Activated CD8-positive, alpha-beta T cell treated with anti-CD3 and anti-CD28 coated beads, Interleukin-2, amount 10 ng/mL, durations not matched to agents 7 days and 5 days (primary cell): ENCODE measurements around the gene ATP10A. TPM values are rescaled to one million over a fixed set of nuclear protein-coding genes. Genes with fewer than 3 reads are reported as not detected.

ENCODE experiments used
- ATAC-seq: fragments of 150-1000 bp; cut with Tn5 transposase; one replicate; pipeline ENCODE4 v1.10.0; 2021; ENCODE audit warnings: moderate library complexity
- CTCF ChIA-PET: fragments of 350-600 bp; sonication (Branson Sonifier 250); formaldehyde crosslinking; loops from one replicate; lab custom pipeline; 2021; ENCODE audit warnings: antibody characterized with exemption; lab: Charles Lee
- POLR2A ChIA-PET: fragments of 350-600 bp; sonication (Branson Sonifier 250); formaldehyde crosslinking; loops from one replicate; lab custom pipeline; 2021; ENCODE audit warnings: antibody characterized with exemption; lab: Charles Lee
- DNase-seq: peaks from one replicate; pipeline ENCODE4 v3.0.0-alpha.2; 2020
- H3K27ac Mint-ChIP-seq: one replicate; pipeline ENCODE4 v1.8.0; 2021; ENCODE audit warnings: mild to moderate bottlenecking, mixed read lengths
- H3K27me3 Mint-ChIP-seq: one replicate; pipeline ENCODE4 v1.8.0; 2021; ENCODE audit warnings: low read depth, mixed read lengths
- H3K36me3 Mint-ChIP-seq: one replicate; pipeline ENCODE4 v1.8.0; 2021; ENCODE audit warnings: low read depth, mixed read lengths
- H3K4me1 Mint-ChIP-seq: one replicate; pipeline ENCODE4 v1.8.0; 2021; ENCODE audit warnings: low read depth, mixed read lengths
- H3K4me3 Mint-ChIP-seq: one replicate; pipeline ENCODE4 v1.8.0; 2021; ENCODE audit warnings: mild to moderate bottlenecking, mixed read lengths
- H3K9me3 Mint-ChIP-seq: one replicate; pipeline ENCODE4 v1.8.0; 2022; ENCODE audit warnings: mixed read lengths; ENCODE audit not compliant: insufficient read depth
- total RNA-seq, 2 experiments: library from RNA; stranded (reverse); gene quantifications; one replicate each; pipeline ENCODE4 v1.2.3, GENCODE V29; 2021

Gene ATP10A
- total RNA-seq, 2 experiments from 2014 or later = 53.8 to 58.9 TPM

- ATAC-seq = no peak
- Mint-ChIP-seq H3K27ac (no peak overlapping the region), H3K27me3 (no peaks in the 10 kb centered on the region), H3K4me3 (no peak overlapping the region), H3K9me3 (no peaks in the 10 kb centered on the region), H3K36me3 (peaks cover 14% of the 10 kb centered on the region), H3K4me1 (peaks cover 57% of the 10 kb centered on the region)
- POLR2A ChIA-PET = no interaction called here
- no peak for DNase-seq
- CTCF ChIA-PET = interaction anchor here (0.9 to 1.2 kb wide), 2 partner anchors 144 to 146 kb away, joined by 3 to 4 read pairs; no protein-coding TSS in a partner anchor
These were observed 75.1 kb downstream of the ATP10A start for GRCh38 chr15:25787855-25788520.

- ChIA-PET POLR2A (no interaction called here), CTCF (interaction anchor here (0.9 kb wide), 1 partner anchor 146 kb away, joined by 3 read pairs; no protein-coding TSS in a partner anchor)
- no peak for DNase-seq
- H3K27ac Mint-ChIP-seq = no peak overlapping the region
- ATAC-seq = no peak
- peaks cover 54% of the 10 kb centered on the region for H3K4me1 Mint-ChIP-seq
- no peak overlapping the region for H3K4me3 Mint-ChIP-seq
- no peaks in the 10 kb centered on the region for H3K27me3 Mint-ChIP-seq
- peaks cover 14% of the 10 kb centered on the region for H3K36me3 Mint-ChIP-seq
- H3K9me3 Mint-ChIP-seq = no peaks in the 10 kb centered on the region
These were observed 75.7 kb downstream of the ATP10A start for GRCh38 chr15:25787381-25787780.

- DNase-seq (no peak), ATAC-seq (no peak)
- ChIA-PET POLR2A (no interaction called here), CTCF (interaction anchor here (4.3 kb wide), 1 partner anchor 147 kb away, joined by 30 read pairs; no protein-coding TSS in a partner anchor)
- H3K9me3 Mint-ChIP-seq = no peaks in the 10 kb centered on the region
- H3K27ac Mint-ChIP-seq = no peak overlapping the region
- H3K27me3 Mint-ChIP-seq = no peaks in the 10 kb centered on the region
- peaks cover 42% of the 10 kb centered on the region for H3K4me1 Mint-ChIP-seq
- no peak overlapping the region for H3K4me3 Mint-ChIP-seq
- peaks cover 11% of the 10 kb centered on the region for H3K36me3 Mint-ChIP-seq
These were observed 77.1 kb downstream of the ATP10A start for GRCh38 chr15:25786040-25786439.

GRCh38 chr15:25785641-25786025, 77.5 kb downstream of the ATP10A start:
- no peak overlapping the region for H3K4me3 Mint-ChIP-seq
- H3K36me3 Mint-ChIP-seq = peaks cover 11% of the 10 kb centered on the region
- CTCF ChIA-PET = interaction anchor here (4.3 kb wide), 1 partner anchor 148 kb away, joined by 30 read pairs; no protein-coding TSS in a partner anchor
- H3K4me1 Mint-ChIP-seq = peaks cover 37% of the 10 kb centered on the region
- ATAC-seq (no peak), DNase-seq (no peak)
- POLR2A ChIA-PET = no interaction called here
- H3K27me3 Mint-ChIP-seq = no peaks in the 10 kb centered on the region
- H3K27ac Mint-ChIP-seq = no peak overlapping the region
- no peaks in the 10 kb centered on the region for H3K9me3 Mint-ChIP-seq

- no peaks in the 10 kb centered on the region for H3K9me3 Mint-ChIP-seq
- no peaks in the 10 kb centered on the region for H3K27me3 Mint-ChIP-seq
- ChIA-PET POLR2A (no interaction called here), CTCF (interaction anchor here (4.3 kb wide), 1 partner anchor 148 kb away, joined by 30 read pairs; no protein-coding TSS in a partner anchor)
- ATAC-seq (no peak), DNase-seq (no peak)
- H3K4me1 Mint-ChIP-seq = peaks cover 32% of the 10 kb centered on the region
- H3K27ac Mint-ChIP-seq = no peak overlapping the region
- peaks cover 9% of the 10 kb centered on the region for H3K36me3 Mint-ChIP-seq
- H3K4me3 Mint-ChIP-seq = no peak overlapping the region
These were observed 78.1 kb downstream of the ATP10A start for GRCh38 chr15:25784876-25785640.

GRCh38 chr15:25783607-25784540, 79.3 kb downstream of the ATP10A start:
- peaks cover 14% of the 10 kb centered on the region for H3K36me3 Mint-ChIP-seq
- H3K4me1 Mint-ChIP-seq = peaks cover 33% of the 10 kb centered on the region
- DNase-seq = peak; percentile 55
- peak; percentile 33 for ATAC-seq
- no peaks in the 10 kb centered on the region for H3K27me3 Mint-ChIP-seq
- POLR2A ChIA-PET = interaction anchor here (0.6 to 1.8 kb wide), 2 partner anchors 78 to 150 kb away, joined by 3 to 6 read pairs; no protein-coding TSS in a partner anchor
- H3K9me3 Mint-ChIP-seq = no peaks in the 10 kb centered on the region
- H3K4me3 Mint-ChIP-seq = no peak overlapping the region
- peak overlapping the region; percentile 29 for H3K27ac Mint-ChIP-seq
- CTCF ChIA-PET = interaction anchor here (0.7 to 4.3 kb wide), 16 partner anchors 9 to 150 kb away, joined by 3 to 30 read pairs (median 4); no protein-coding TSS in a partner anchor

- Mint-ChIP-seq H3K27me3 (no peaks in the 10 kb centered on the region), H3K4me1 (peaks cover 31% of the 10 kb centered on the region), H3K4me3 (no peak overlapping the region), H3K36me3 (peaks cover 17% of the 10 kb centered on the region), H3K9me3 (no peaks in the 10 kb centered on the region), H3K27ac (no peak overlapping the region)
- ChIA-PET POLR2A (interaction anchor here (0.6 to 1.8 kb wide), 2 partner anchors 79 to 151 kb away, joined by 3 to 6 read pairs; no protein-coding TSS in a partner anchor), CTCF (interaction anchor here (0.7 to 4.3 kb wide), 15 partner anchors 10 to 178 kb away, joined by 3 to 30 read pairs (median 3); no protein-coding TSS in a partner anchor)
- ATAC-seq = no peak
- DNase-seq = no peak
These were observed 80.0 kb downstream of the ATP10A start for GRCh38 chr15:25783134-25783533.

GRCh38 chr15:25780479-25781255, 82.5 kb downstream of the ATP10A start:
- Mint-ChIP-seq H3K27me3 (no peaks in the 10 kb centered on the region), H3K9me3 (no peaks in the 10 kb centered on the region), H3K36me3 (peaks cover 23% of the 10 kb centered on the region), H3K4me1 (peaks cover 32% of the 10 kb centered on the region), H3K4me3 (no peak overlapping the region), H3K27ac (no peak overlapping the region)
- POLR2A ChIA-PET = no interaction called here
- ATAC-seq (no peak), DNase-seq (no peak)
- CTCF ChIA-PET = no interaction called here

GRCh38 chr15:25778161-25778560, 85.0 kb downstream of the ATP10A start:
- DNase-seq (no peak), ATAC-seq (no peak)
- H3K27me3 Mint-ChIP-seq = no peaks in the 10 kb centered on the region
- no peak overlapping the region for H3K4me3 Mint-ChIP-seq
- ChIA-PET POLR2A (no interaction called here), CTCF (no interaction called here)
- no peaks in the 10 kb centered on the region for H3K9me3 Mint-ChIP-seq
- H3K27ac Mint-ChIP-seq = no peak overlapping the region
- H3K36me3 Mint-ChIP-seq = peaks cover 29% of the 10 kb centered on the region
- H3K4me1 Mint-ChIP-seq = peaks cover 24% of the 10 kb centered on the region

GRCh38 chr15:25777037-25777436, 86.1 kb downstream of the ATP10A start:
- POLR2A ChIA-PET = no interaction called here

More at GRCh38 chr15:25777037-25777436, 86.1 kb downstream of the ATP10A start:
- Mint-ChIP-seq H3K27me3 (no peaks in the 10 kb centered on the region), H3K4me3 (no peak overlapping the region), H3K9me3 (no peaks in the 10 kb centered on the region), H3K27ac (no peak overlapping the region), H3K36me3 (peaks cover 31% of the 10 kb centered on the region), H3K4me1 (peaks cover 22% of the 10 kb centered on the region)
- no peak for DNase-seq
- no peak for ATAC-seq
- CTCF ChIA-PET = no interaction called here
